GM12873 (cell line): Measurements from ENCODE around the gene NUCB2.

Experiments used
- TF ChIP-seq, protein P1 (sequence below): IDR thresholded peaks from 2 replicates; pipeline ENCODE4 v1.5.1; 2012; ENCODE audit warnings: low read depth, mild to moderate bottlenecking, moderate library complexity, low read length, control low read depth; ENCODE audit not compliant: insufficient read depth; ENCODE audit errors: missing control alignments

Gene NUCB2

GRCh38 chr11:17293311-17293710 is 16.8 kb downstream of the NUCB2 start:
- TF ChIP-seq, protein P1, sequence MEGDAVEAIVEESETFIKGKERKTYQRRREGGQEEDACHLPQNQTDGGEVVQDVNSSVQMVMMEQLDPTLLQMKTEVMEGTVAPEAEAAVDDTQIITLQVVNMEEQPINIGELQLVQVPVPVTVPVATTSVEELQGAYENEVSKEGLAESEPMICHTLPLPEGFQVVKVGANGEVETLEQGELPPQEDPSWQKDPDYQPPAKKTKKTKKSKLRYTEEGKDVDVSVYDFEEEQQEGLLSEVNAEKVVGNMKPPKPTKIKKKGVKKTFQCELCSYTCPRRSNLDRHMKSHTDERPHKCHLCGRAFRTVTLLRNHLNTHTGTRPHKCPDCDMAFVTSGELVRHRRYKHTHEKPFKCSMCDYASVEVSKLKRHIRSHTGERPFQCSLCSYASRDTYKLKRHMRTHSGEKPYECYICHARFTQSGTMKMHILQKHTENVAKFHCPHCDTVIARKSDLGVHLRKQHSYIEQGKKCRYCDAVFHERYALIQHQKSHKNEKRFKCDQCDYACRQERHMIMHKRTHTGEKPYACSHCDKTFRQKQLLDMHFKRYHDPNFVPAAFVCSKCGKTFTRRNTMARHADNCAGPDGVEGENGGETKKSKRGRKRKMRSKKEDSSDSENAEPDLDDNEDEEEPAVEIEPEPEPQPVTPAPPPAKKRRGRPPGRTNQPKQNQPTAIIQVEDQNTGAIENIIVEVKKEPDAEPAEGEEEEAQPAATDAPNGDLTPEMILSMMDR = no peak

DNA sequence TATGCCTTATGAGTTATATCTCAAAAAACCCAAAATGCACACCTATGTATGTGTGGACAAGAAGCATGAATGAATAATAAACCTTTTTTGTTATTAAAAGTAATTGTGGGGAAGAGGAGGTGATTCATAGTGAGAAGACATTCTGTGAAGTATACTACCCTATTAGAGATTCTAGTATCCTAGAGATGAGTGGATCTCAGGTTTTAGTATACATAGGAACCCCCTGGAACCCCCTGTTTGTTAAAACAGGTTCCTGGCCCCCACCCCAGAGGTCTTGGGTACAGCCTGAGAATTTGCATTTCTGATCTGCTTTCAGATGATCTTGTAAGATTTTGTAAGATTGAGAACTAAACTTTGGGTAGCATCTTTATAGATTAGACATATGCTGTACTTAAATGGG is 17.5 kb downstream of the NUCB2 start:
- TF ChIP-seq, protein P1 = no peak

DNA sequence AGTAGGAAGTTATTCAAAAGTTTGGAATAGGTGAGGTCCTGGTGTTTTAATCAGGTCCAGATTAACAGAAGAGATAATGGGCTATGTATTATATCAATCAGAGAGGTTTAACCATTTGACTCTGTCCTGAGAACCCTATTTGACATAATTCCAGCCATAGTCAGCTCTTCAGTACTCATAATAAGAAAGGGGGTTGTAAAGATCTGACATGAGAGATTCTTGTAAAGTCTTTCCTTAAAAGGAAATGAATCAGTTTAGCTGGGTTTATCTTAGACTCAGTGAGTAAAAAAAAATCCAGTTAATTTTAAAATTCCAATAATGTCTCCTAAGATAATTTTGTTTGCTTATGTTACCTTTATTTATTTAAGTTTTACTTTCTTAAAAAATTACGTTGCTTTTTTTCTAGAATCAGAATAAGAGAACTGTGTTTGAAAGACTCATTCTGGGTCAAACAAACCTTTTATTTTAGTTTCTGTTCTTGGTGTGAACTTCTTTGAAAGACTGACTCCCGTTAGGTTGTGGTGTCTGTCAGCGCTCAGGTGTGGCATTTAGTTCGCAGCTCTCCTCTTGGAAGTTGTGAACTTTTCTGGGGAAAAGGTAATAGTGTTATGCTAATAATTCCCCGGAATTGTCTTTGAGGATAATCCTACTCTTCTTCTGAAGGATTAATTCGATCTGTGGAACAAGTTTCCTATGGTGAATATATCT is 20.5 kb downstream of the NUCB2 start:
- TF ChIP-seq, protein P1 = no peak

GRCh38 chr11:17298302-17298701 is 21.8 kb downstream of the NUCB2 start:
- TF ChIP-seq, protein P1 = no peak

DNA sequence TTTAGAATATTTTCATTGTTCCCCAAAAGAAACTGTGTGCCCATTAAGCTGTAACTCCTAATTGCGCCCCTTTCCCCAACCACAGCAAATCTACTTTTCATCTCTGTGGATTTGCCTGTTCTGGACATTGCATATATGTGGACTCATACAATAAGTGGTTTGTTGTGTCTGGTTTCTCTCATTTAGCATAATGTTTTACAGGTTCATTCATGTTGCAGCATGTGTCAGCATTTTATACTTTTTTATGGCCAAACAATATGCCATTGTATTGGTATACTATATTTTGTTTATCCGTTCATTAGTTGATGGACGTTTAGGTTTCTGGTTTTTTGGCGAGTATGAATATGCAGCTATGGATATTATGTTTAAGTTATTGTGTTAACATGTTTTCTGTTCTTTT is 23.8 kb downstream of the NUCB2 start:
- TF ChIP-seq, protein P1 = no peak

DNA sequence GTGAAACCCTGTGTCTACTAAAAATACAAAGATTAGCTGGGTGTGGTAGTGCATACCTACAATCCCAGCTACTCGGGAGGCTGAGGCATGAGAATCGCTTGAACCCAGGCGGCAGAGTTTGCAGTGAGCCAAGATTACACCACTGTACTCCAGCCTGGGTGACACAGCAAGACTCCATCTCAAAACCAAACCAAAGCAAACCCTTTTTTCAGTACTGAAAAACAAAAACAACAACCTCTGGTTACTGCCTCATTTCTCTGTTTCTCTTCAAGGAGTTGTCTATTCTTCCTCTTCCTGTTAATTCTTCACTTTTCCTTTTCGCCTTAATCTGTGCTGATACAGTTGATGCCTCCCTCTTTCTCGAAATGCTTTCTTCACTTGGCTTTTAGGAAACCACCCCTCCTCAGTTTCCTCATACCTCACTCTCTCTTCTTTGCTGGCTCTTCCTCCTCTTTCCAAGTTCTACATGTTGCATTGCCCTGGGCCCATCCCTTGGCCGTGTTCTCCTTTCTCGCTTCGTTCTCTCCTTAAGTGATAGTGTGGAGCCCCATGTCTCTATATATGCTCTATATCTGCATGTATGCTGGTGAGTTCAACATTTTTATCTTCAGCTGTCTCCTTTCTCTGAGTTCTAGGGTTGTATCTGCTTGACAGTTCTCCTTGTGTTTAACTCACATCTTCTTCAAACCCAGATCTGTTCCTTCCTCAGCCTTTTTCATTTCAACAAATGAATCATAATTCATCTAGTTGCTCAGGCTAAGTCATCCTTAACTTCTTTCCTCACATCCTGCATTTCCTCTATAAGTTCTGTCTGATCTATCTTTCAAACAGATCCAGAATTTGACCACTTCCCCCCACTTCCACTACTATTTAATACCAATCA is 37.1 kb downstream of the NUCB2 start:
- TF ChIP-seq, protein P1 = no peak

DNA sequence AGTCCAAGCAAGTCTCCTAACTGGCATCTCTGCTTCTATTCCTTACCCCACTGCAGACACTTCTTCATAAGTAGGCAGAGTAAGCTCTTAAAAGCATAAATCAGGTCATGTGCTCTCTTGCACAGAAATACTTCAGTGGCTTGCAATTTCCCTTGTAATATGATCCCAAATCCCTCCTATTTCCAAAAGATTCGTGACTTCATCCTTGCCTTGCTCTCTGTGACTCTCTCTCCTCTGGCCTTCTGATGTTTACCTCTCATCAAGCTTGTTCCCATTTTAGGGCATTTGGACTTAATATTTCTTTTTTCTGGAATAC is 37.7 kb downstream of the NUCB2 start:
- TF ChIP-seq, protein P1 = no peak
